ENCODE measurements around the gene IFNA6.

Gene IFNA6

GRCh38 chr9:21324047-21324446 is 26.6 kb downstream of the IFNA6 start:
- Histone ChIP-seq H3K27me3 (replicated peaks; ENCODE audit: control insufficient read depth, insufficient read depth, low read length) (no peaks in the 10 kb centered on the region), H3K36me3 (ENCODE audit: control insufficient read depth, insufficient read depth, low read length, severe bottlenecking) (peaks cover 27% of the 10 kb centered on the region), H3K4me3 (ENCODE audit: low read length) (no peak overlapping the region), H3K9me3 (ENCODE audit: control insufficient read depth, low read length) (no peaks in the 10 kb centered on the region), H3K4me1 (ENCODE audit: control insufficient read depth, insufficient read depth, low read length) (peaks cover 8% of the 10 kb centered on the region), H3K9ac (ENCODE audit: low read length) (no peak overlapping the region)
- no peak for DNase-seq (ENCODE audit: low read depth)

- Histone ChIP-seq H3K4me1 (ENCODE audit: control insufficient read depth, insufficient read depth, low read length) (no peaks in the 10 kb centered on the region), H3K36me3 (ENCODE audit: control insufficient read depth, insufficient read depth, low read length, severe bottlenecking) (peaks cover 27% of the 10 kb centered on the region), H3K9me3 (ENCODE audit: control insufficient read depth, low read length) (no peaks in the 10 kb centered on the region), H3K4me3 (ENCODE audit: low read length) (no peak overlapping the region), H3K27me3 (replicated peaks; ENCODE audit: control insufficient read depth, insufficient read depth, low read length) (no peaks in the 10 kb centered on the region), H3K9ac (ENCODE audit: low read length) (no peak overlapping the region)
- no peak for DNase-seq (ENCODE audit: low read depth)
Measured at GRCh38 chr9:21322911-21323461, 27.7 kb downstream of the IFNA6 start.

DNA sequence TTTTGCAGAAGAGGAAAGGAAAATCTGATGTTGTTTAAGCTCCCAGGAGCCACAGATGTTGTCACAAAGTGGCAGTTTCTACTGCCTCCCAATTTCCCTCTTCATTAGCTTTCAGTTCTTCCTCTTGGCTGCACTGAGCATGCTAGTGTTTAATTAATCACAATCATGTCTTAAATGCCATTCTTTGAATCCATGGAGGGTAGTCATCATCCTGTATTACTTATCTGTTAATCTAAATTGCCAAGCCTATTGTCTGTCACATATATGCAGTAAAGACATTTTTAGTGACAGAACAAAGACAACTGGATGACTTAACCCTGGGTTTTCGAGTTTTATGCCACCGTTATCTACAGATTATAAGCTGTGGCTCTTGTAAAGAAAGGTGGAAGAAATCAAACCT is 30.2 kb downstream of the IFNA6 start:
- DNase-seq (ENCODE audit: low read depth), result no peak
- Histone ChIP-seq H3K9ac (ENCODE audit: low read length) (no peak overlapping the region), H3K4me1 (ENCODE audit: control insufficient read depth, insufficient read depth, low read length) (peaks cover 16% of the 10 kb centered on the region), H3K36me3 (ENCODE audit: control insufficient read depth, insufficient read depth, low read length, severe bottlenecking) (peaks cover 27% of the 10 kb centered on the region), H3K4me3 (ENCODE audit: low read length) (no peak overlapping the region), H3K9me3 (ENCODE audit: control insufficient read depth, low read length) (no peaks in the 10 kb centered on the region), H3K27me3 (replicated peaks; ENCODE audit: control insufficient read depth, insufficient read depth, low read length) (no peaks in the 10 kb centered on the region)

DNA sequence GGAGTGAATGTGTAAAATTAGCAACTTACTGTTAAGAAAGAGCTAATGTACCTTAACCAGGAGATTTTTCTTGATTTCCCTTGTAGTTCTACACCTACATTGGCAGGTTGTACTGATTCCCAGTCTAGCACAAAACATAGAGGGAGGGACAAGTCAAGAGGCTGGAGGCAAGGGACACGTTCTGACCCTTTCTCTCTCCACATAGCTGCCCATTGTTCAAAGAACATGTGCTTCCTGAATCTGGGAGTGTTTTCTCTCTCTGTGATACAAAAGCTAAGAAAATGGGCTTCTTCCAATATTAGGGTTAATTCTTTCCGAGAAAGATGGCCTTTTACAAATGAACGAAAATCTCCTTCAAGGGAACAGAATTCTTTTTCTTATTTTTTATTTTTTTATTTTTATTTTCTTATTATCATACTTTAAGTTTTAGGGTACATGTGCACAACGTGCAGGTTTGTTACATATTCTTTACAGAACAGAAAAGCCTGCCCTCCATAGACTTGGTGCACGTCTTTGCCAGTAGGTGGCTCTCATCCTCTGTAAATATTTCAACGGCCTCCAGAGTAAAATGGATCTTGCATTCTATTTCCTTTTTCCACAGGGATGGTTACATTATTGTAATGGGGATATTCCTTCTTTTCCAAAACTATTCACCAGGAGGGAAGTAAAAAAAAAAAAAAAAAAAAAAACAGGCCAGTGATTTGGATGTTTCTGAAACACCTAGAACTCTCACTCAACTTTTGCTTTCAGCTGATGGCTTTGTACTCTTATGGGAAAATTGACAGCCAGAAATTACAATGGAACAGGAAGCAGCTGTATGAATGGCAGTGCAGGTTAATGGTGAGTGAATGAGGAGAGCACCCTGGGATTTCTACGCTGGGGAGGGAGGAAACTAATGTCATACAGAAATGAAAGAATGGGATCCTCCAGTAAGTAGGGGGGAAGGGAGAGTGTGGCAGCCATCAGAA is 32.4 kb downstream of the IFNA6 start:
- Histone ChIP-seq H3K4me1 (ENCODE audit: control insufficient read depth, insufficient read depth, low read length) (peaks cover 18% of the 10 kb centered on the region), H3K9ac (ENCODE audit: low read length) (no peak overlapping the region), H3K27me3 (replicated peaks; ENCODE audit: control insufficient read depth, insufficient read depth, low read length) (no peaks in the 10 kb centered on the region), H3K4me3 (ENCODE audit: low read length) (no peak overlapping the region), H3K36me3 (ENCODE audit: control insufficient read depth, insufficient read depth, low read length, severe bottlenecking) (peaks cover 12% of the 10 kb centered on the region), H3K9me3 (ENCODE audit: control insufficient read depth, low read length) (no peaks in the 10 kb centered on the region)
- DNase-seq (ENCODE audit: low read depth), result peak; percentile 82

DNA sequence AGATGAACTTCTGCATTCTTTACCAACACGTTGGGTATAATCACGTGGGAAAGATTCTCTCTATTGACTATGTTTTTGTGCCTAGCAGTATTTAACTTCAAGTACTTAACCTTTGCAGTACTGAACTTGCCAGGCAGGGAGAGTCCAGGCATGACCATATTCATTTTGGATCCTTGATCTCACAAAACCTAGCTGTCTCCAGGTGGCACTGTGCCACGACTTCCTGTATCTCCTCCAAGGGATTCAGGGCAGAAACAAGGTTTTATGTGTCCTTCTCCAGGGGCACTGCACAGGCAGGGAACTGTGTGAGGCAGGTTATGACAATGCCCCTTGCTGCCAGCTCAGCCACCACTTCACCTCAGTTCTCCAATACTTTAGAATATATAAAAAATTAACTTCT is 33.8 kb downstream of the IFNA6 start:
- Histone ChIP-seq H3K27me3 (replicated peaks; ENCODE audit: control insufficient read depth, insufficient read depth, low read length) (no peaks in the 10 kb centered on the region), H3K36me3 (ENCODE audit: control insufficient read depth, insufficient read depth, low read length, severe bottlenecking) (peaks cover 3% of the 10 kb centered on the region), H3K4me1 (ENCODE audit: control insufficient read depth, insufficient read depth, low read length) (peaks cover 18% of the 10 kb centered on the region), H3K9ac (ENCODE audit: low read length) (no peak overlapping the region), H3K4me3 (ENCODE audit: low read length) (no peak overlapping the region), H3K9me3 (ENCODE audit: control insufficient read depth, low read length) (no peaks in the 10 kb centered on the region)
- DNase-seq (ENCODE audit: low read depth), result no peak

- no peak for DNase-seq (ENCODE audit: low read depth)
- H3K27me3 ChIP-seq (replicated peaks; ENCODE audit: control insufficient read depth, insufficient read depth, low read length), result no peaks in the 10 kb centered on the region
- H3K36me3 ChIP-seq (ENCODE audit: control insufficient read depth, insufficient read depth, low read length, severe bottlenecking), result peaks cover 2% of the 10 kb centered on the region
- H3K9me3 ChIP-seq (ENCODE audit: control insufficient read depth, low read length), result no peaks in the 10 kb centered on the region
- H3K4me3 ChIP-seq (ENCODE audit: low read length), result peak overlapping the region; percentile 33
- H3K4me1 ChIP-seq (ENCODE audit: control insufficient read depth, insufficient read depth, low read length), result peaks cover 18% of the 10 kb centered on the region
- peak overlapping the region; percentile 15 for H3K9ac ChIP-seq (ENCODE audit: low read length)
Measured at GRCh38 chr9:21316032-21316842, 34.5 kb downstream of the IFNA6 start.

GRCh38 chr9:21314152-21314551 is 36.5 kb downstream of the IFNA6 start:
- Histone ChIP-seq H3K4me3 (ENCODE audit: low read length) (no peak overlapping the region), H3K27me3 (replicated peaks; ENCODE audit: control insufficient read depth, insufficient read depth, low read length) (no peaks in the 10 kb centered on the region), H3K9me3 (ENCODE audit: control insufficient read depth, low read length) (no peaks in the 10 kb centered on the region), H3K36me3 (ENCODE audit: control insufficient read depth, insufficient read depth, low read length, severe bottlenecking) (no peaks in the 10 kb centered on the region), H3K9ac (ENCODE audit: low read length) (no peak overlapping the region), H3K4me1 (ENCODE audit: control insufficient read depth, insufficient read depth, low read length) (peaks cover 18% of the 10 kb centered on the region)
- DNase-seq (ENCODE audit: low read depth), result no peak

- no peaks in the 10 kb centered on the region for H3K36me3 ChIP-seq (ENCODE audit: control insufficient read depth, insufficient read depth, low read length, severe bottlenecking)
- H3K4me1 ChIP-seq (ENCODE audit: control insufficient read depth, insufficient read depth, low read length), result peaks cover 14% of the 10 kb centered on the region
- no peak overlapping the region for H3K9ac ChIP-seq (ENCODE audit: low read length)
- no peaks in the 10 kb centered on the region for H3K27me3 ChIP-seq (replicated peaks; ENCODE audit: control insufficient read depth, insufficient read depth, low read length)
- DNase-seq (ENCODE audit: low read depth), result no peak
- no peak overlapping the region for H3K4me3 ChIP-seq (ENCODE audit: low read length)
- no peaks in the 10 kb centered on the region for H3K9me3 ChIP-seq (ENCODE audit: control insufficient read depth, low read length)
Measured at GRCh38 chr9:21311889-21312288, 38.8 kb downstream of the IFNA6 start.

DNA sequence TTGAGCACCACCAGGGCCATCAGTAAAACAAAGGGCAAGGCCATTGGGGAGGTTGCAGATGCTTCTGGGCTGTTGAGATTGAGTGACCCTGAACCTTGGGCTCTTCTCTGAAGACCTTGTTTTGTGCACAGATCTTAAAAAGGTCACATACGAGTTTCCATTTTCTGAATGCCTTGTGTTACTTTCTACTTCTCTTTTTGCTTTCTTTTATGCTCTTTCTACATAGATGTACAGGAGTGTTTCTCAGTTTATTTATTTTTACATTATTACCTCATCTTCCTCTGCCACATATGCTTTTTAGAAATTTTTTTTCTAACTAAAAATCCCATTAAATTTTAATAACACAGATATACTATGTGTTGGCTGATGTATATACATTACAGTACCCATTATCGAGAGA is 45.5 kb downstream of the IFNA6 start, which contains the start of gene IFNA5:
Gene IFNA5, minus strand, starts transcription at position 101 of the 400 bp plus-strand sequence. Its CDS starts 57 bp downstream, at position 44.
- Histone ChIP-seq H3K36me3 (ENCODE audit: control insufficient read depth, insufficient read depth, low read length, severe bottlenecking) (no peaks in the 10 kb centered on the region), H3K4me3 (ENCODE audit: low read length) (no peak within 1 kb of the TSS), H3K4me1 (ENCODE audit: control insufficient read depth, insufficient read depth, low read length) (no peaks in the 10 kb centered on the region), H3K9me3 (ENCODE audit: control insufficient read depth, low read length) (no peaks in the 10 kb centered on the region), H3K9ac (ENCODE audit: low read length) (no peak within 1 kb of the TSS), H3K27me3 (replicated peaks; ENCODE audit: control insufficient read depth, insufficient read depth, low read length) (no peaks in the 10 kb centered on the region)
- no peak for DNase-seq (ENCODE audit: low read depth)
